Hepatocyte (in vitro differentiated cells): ENCODE measurements around the gene TMEM242.

Experiments
- CTCF ChIP-seq: fragments of 200-600 bp; sonication (generic); IDR thresholded peaks from 2 replicates; pipeline ENCODE4 v1.5.1; 2016; ENCODE audit warnings: antibody characterized with exemption, mild to moderate bottlenecking; ENCODE audit not compliant: poor library complexity
- EZH2 ChIP-seq: fragments of 200-600 bp; sonication (generic); IDR thresholded peaks from 2 replicates; pipeline ENCODE4 v1.6.1; 2016; ENCODE audit warnings: antibody characterized with exemption, mild to moderate bottlenecking, borderline replicate concordance
- EZH2phosphoT487 ChIP-seq: fragments of 200-600 bp; sonication (generic); IDR thresholded peaks from one replicate; pipeline ENCODE4 v1.6.1; 2018; ENCODE audit warnings: antibody characterized with exemption, mild to moderate bottlenecking, low read depth, moderate library complexity; ENCODE audit not compliant: unreplicated experiment, severe bottlenecking

DNA sequence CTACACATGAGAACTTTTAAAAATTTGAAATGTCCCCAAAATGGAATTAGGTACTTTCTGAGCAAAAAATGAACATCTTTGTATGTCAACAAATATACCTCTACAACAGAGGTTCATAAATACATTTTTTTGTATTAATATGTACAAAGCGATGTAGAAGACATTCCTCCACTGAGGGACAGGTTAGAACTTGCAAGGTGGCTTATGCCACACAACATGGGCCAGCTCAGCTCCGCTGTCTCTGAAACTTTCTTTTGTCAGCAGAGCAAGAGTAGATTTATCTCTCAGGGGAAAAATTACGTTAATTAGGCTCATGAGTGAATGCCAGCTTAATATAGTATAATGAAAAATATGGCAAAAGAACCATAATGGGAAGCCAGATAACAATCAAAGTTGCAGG lies 10.6 kb upstream of the TMEM242 start:
- TF ChIP-seq CTCF = no peak
- no peak for TF ChIP-seq EZH2
- no peak for TF ChIP-seq EZH2phosphoT487
